ENCODE data around the gene AHDC1. TPM values are rescaled to one million over a fixed set of nuclear protein-coding genes. Genes with fewer than 3 reads are reported as not detected.
"Not testable (repeated sequence)": the region's sequence is repeated elsewhere in the genome, so short reads cannot be mapped to it uniquely, and the experiment has no call there.

Gene AHDC1
- total RNA-seq, 2 experiments from 2014 or later: 6.5 to 13.8 TPM

- H2AFZ ChIP-seq (ENCODE audit: low read length): no peak overlapping the region
- H3K4me2 ChIP-seq (ENCODE audit: low read length): no peak overlapping the region
- CTCF ChIA-PET (ENCODE audit: unreplicated experiment): interaction anchor here (0.6 to 0.7 kb wide), 2 partner anchors 13 to 42 kb away, joined by 3 to 4 read pairs; no protein-coding TSS in a partner anchor
- intact Hi-C loops (cut with micrococcal nuclease; ENCODE audit: unreplicated experiment): no loop called here
- H4K20me1 ChIP-seq (ENCODE audit: insufficient read depth, low read length): no peaks in the 10 kb centered on the region
- H3K36me3 ChIP-seq (ENCODE audit: insufficient read depth, low read length): peaks cover 6% of the 10 kb centered on the region; the same call in 1 of the 2 replicates
- H3K4me3 ChIP-seq (ENCODE audit: low read depth, low read length, poor library complexity, severe bottlenecking): no peak overlapping the region
- POLR2A ChIA-PET: interaction anchor here (0.6 kb wide), 1 partner anchor 56 kb away, joined by 4 read pairs; no protein-coding TSS in a partner anchor
- H3K27ac ChIP-seq (ENCODE audit: low read depth, low read length, poor library complexity, severe bottlenecking): peak overlapping the region; percentile 67
- H3K9me2 ChIP-seq (ENCODE audit: insufficient read depth, low read length): no peaks in the 10 kb centered on the region
- no peaks in the 10 kb centered on the region for H3K9me3 ChIP-seq (ENCODE audit: low read length)
- no peaks in the 10 kb centered on the region for H3K79me2 ChIP-seq (ENCODE audit: insufficient read depth, low read depth, low read length)
- no TSS peak for BruUV-seq (replicated peaks)
- H3K4me1 ChIP-seq (ENCODE audit: insufficient read depth, low read length, poor library complexity, severe bottlenecking): peaks cover 32% of the 10 kb centered on the region
- TF ChIP-seq CTCF (conservative IDR thresholded peaks at IDR 0.05; ENCODE audit: low read length) (no peak), EZH2phosphoT487 (IDR thresholded peaks at IDR 0.05; ENCODE audit: borderline replicate concordance, low read depth, low read length) (no peak)
- no peak for DNase-seq (ENCODE audit: low spot score)
Measured at GRCh38 chr1:27554293-27554692, 49.7 kb downstream of the AHDC1 start.

- H3K4me2 ChIP-seq (ENCODE audit: low read length); H3K36me3 ChIP-seq (ENCODE audit: insufficient read depth, low read length); H3K9me2 ChIP-seq (ENCODE audit: insufficient read depth, low read length); H4K20me1 ChIP-seq (ENCODE audit: insufficient read depth, low read length); CTCF ChIA-PET (ENCODE audit: unreplicated experiment); H2AFZ ChIP-seq (ENCODE audit: low read length); H3K4me3 ChIP-seq (ENCODE audit: low read depth, low read length, poor library complexity, severe bottlenecking); intact Hi-C loops (cut with micrococcal nuclease; ENCODE audit: unreplicated experiment); DNase-seq (ENCODE audit: low spot score); BruUV-seq (replicated peaks); H3K79me2 ChIP-seq (ENCODE audit: insufficient read depth, low read depth, low read length); H3K9me3 ChIP-seq (ENCODE audit: low read length); H3K27ac ChIP-seq (ENCODE audit: low read depth, low read length, poor library complexity, severe bottlenecking): not testable (repeated sequence)
- POLR2A ChIA-PET: interaction anchor here (0.6 kb wide), 1 partner anchor 56 kb away, joined by 4 read pairs; no protein-coding TSS in a partner anchor
- H3K4me1 ChIP-seq (ENCODE audit: insufficient read depth, low read length, poor library complexity, severe bottlenecking): peaks cover 32% of the 10 kb centered on the region
Measured at GRCh38 chr1:27553823-27554222, 50.1 kb downstream of the AHDC1 start.

DNA sequence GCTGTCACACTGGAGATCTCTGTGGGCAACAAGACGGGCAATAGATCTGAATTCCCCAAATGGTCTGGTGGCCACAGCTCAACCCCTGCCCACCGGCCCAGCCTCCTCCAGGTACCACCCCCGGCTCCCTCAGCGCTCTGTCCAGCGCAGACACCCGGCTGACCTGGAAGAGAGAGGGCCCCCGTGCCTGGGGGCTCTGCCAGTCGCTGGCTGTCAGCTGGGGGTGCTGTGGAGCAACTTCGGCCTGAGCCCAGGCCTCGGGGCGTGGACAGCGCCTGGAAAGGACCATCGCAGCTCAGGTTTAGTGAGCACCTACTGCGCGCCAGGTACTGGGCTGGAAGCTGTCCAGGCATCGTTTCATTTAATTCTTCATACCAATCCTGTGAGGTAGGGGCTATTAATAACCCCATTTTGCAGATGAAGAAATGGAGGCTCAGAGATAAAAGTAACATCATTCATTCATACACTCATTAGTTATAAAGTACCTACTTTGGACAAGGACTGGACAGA lies 51.0 kb downstream of the AHDC1 start:
- ChIA-PET POLR2A (no interaction called here), CTCF (ENCODE audit: unreplicated experiment) (no interaction called here)
- Histone ChIP-seq H3K4me3 (ENCODE audit: low read depth, low read length, poor library complexity, severe bottlenecking) (no peak overlapping the region), H2AFZ (ENCODE audit: low read length) (no peak overlapping the region), H3K4me2 (ENCODE audit: low read length) (no peak overlapping the region), H3K4me1 (ENCODE audit: insufficient read depth, low read length, poor library complexity, severe bottlenecking) (peaks cover 32% of the 10 kb centered on the region), H3K27ac (ENCODE audit: low read depth, low read length, poor library complexity, severe bottlenecking) (no peak overlapping the region), H3K79me2 (ENCODE audit: insufficient read depth, low read depth, low read length) (no peaks in the 10 kb centered on the region), H3K9me2 (ENCODE audit: insufficient read depth, low read length) (no peaks in the 10 kb centered on the region), H3K9me3 (ENCODE audit: low read length) (no peaks in the 10 kb centered on the region), H4K20me1 (ENCODE audit: insufficient read depth, low read length) (no peaks in the 10 kb centered on the region), H3K36me3 (ENCODE audit: insufficient read depth, low read length) (peaks cover 6% of the 10 kb centered on the region; the same call in 1 of the 2 replicates)
- TF ChIP-seq EZH2phosphoT487 (IDR thresholded peaks at IDR 0.05; ENCODE audit: borderline replicate concordance, low read depth, low read length): no peak
- peak; percentile 32; the same call in 1 of the 2 replicates for TF ChIP-seq CTCF (conservative IDR thresholded peaks at IDR 0.05; ENCODE audit: low read length)
- DNase-seq (ENCODE audit: low spot score): no peak
- BruUV-seq (replicated peaks): no TSS peak
- intact Hi-C loops (cut with micrococcal nuclease; ENCODE audit: unreplicated experiment): no loop called here
